DMS53 (cell line): ENCODE results near the gene CRAT.
A peak's percentile ranks its signal among the peaks of the same experiment; 100 is the strongest.
"Not testable (repeated sequence)": the region's sequence is repeated elsewhere in the genome, so short reads cannot be mapped to it uniquely, and the experiment has no call there.

Source experiments
- DNase-seq: peaks from one replicate; lab custom pipeline; 2025; lab: John Stamatoyannopoulos, UW

Gene CRAT

DNA sequence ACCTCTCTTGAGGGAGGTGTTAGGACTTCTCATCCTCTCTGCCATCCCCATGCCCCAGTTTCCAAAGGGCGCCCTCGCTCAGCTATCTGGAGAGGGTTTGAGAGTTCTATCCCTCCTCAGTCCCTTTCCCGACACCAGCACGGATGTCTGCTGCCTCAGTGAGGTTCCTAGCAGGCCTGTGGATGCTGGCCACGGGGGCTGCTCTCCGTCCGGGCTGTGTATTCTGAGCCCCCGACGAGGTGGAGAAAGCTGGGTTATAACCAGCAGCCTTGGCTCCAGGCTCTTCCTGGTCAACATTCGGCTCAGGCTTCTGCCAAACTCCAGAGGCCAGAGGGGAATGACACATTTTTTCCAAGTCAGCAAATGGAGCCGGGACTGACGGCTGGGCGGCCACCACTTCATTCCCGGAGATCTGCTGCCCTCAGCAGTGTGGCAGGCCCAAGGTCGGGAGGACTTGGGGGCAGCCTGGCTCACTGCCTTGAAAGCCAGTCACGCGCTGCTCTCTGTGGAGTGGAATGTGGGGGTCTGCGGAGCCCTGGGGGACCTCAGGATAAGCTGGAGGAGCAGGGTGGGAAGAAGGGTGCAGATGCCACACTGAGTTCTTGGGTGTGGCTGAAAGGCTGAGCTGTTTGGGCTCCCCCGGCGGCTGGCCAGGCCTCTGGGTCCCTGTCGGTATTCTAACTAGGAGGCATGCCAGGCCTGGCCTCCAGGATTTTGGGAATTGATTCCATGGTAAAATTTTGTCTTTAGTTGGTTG lies 28.1 kb upstream of the CRAT start:
- DNase-seq, result peak; percentile 34

DNA sequence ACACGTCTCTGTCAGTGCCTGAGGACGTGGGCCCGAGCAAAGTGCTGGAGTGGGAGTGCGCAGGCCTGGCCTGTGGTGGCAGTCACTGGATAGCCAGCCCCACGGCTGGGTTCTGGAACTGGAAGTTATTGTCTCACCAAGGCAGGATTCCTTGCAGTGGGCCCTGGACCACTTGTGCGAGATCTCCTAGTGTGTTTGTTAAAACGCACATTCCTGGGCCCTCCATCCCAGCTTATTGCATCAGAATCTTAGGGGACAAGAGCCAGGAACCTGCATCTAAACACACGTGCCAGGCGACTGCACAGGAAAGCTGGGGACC lies 27.5 kb upstream of the CRAT start:
- DNase-seq, result no peak

DNA sequence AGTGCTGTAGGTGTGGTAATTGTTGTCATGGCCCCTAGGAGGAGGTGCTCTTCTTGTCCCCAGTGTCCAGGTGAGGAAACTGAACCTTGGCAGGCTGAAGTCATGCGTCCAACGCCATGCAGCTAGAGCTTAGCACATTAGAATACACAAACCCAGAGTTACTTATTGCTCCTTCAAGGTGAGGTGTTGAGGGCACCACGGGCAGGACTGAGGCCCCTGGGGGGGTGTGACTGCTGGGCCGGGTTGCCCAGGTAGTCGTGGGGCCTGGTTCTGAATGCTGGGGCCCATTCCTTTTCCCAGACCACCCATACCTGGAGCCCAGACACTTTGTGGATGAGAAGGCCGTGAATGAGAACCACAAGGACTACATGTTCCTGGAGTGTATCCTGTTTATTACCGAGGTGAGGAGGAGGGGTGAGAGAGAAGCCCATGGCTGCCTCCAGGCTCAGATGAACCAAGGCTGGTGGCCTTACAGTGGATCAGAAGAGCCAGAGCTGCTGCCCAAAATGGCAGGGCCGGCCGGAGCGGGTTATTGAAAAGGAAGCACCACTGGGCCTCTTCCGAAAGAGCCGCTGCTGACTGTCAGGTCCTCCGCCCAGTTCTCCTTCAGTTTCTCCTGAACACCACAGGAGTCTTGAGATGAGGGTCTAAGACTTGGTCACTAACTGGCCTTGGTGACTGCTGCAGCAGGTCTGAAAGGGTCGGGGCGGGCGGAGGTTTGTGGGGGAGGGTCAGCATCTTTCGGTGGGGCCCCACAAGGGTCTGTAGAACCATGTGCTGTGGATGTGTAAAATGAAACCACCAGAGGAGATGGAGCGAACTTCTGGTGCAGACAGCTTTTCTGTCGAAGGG lies 26.9 kb upstream of the CRAT start:
- DNase-seq, result peak; percentile 31

DNA sequence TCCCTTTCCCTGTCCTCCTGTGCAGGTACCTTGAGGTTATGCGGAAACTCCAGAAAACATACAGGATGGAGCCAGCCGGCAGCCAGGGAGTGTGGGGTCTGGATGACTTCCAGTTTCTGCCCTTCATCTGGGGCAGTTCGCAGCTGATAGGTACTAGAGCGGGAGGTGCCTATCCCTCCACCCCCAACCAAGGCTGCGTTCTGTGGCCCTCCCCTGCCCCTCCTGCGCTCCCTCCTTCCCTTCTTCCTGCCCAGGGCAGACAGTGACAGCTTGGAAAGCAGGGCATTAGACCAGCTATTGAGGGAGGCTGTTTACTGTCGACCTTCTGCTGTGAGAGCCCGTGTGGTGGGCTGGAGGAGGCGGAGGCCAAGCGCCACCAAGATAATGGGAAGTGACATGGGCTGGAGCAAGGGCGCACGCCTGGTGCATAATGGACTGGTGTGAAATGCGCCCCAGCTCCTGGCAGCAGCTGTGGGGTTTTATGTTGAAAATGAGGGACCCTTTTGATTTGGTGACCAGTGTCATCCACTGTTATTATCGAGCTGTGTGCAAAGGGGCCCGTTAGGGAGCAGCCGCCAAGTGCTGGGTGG lies 25.9 kb upstream of the CRAT start:
- DNase-seq, result no peak

DNA sequence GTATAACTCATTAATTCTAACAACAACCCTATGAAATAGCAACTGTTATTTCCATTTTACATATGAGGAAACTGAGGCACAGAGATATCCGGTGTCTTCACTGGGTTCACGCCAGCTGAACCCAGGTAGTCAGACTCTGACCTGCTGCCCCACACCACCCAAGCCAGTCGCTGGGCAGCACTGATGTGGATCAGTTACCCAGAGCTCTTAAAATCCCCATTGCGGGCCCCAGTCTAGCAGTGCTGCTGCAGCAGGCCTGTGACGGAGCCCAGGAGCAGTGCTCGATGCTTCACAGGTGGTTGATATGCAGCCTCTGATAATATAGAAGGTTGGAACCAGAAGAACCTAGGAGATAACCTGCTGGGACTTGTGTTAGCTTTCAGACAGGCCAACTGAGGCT lies 24.9 kb upstream of the CRAT start:
- no peak for DNase-seq

DNA sequence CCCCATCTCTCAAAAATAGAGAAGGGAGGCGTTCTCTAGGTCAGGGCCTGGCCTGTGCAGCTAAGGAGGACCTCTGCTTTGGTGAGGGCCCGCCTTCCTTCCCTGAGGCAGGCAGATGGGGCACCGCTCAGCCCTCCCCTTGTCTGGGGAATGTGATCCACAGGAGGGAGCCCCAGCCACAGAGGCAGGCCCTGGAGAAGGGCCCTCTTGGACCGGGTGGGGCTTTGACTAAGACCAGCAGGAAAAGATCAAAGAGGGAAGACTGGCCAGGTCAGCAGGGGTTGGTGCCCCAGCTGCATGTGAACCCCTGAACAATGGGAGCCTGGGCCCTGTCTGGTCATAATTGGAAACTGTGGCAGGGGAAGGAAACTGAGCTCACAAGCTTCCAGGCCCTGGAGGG lies 22.5 kb upstream of the CRAT start:
- no peak for DNase-seq

DNA sequence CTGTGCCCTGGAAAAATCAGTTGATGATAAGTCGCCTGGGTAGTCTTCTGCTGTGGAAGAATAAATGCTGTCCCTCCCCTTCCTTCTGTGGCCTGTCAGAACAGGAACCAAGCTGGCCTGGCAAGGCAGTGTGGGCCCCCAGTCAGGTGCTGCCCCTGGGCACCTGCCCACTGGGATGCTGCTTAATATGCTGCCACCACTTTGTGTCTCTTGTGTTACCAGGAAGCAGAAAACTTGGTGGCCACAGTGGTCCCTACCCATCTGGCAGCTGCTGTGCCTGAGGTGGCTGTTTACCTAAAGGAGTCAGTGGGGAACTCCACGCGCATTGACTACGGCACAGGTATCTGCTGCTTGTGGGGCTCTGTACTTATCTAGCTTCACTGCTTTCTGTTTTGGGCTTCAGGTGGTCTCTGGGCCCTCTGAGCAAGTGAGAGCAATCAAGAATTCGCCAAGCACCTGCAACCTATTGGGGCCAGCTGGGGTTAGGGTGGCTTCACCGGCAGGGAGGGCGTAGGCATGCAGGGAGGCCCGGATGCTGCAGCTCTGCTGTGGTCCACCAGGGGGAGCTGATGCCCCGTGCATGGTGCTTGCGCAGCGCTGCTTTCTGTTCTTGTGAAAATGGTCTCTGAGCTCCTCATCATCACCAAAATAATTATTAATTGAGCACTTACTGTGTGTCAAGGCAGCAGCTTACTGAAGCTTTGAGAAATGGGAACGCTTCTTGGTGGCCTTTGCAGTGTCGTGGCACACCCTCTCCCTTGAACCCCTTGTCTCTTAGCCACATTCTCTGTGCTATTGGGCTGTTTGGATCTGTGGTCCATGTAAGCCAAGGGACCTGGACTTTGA lies 20.9 kb upstream of the CRAT start:
- peak; percentile 78 for DNase-seq

DNA sequence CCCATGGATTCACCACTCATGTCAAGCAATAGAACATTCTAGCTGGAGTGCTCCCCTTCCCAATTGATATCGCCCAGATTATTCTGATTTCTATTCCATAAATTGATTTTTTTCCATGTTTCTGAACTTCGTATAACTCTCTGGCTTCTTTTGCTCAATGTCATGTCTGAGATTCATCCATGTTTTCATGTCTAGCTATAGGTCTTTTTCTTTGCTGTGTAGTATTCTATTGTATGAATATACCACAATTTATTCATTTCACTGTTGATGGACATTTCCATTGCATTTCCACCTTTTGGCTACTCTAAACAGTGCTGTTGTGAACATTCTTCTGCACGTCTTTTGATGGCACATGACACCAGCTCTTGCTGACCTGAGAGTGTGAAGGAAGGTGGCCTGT lies 20.2 kb upstream of the CRAT start:
- no peak for DNase-seq

DNA sequence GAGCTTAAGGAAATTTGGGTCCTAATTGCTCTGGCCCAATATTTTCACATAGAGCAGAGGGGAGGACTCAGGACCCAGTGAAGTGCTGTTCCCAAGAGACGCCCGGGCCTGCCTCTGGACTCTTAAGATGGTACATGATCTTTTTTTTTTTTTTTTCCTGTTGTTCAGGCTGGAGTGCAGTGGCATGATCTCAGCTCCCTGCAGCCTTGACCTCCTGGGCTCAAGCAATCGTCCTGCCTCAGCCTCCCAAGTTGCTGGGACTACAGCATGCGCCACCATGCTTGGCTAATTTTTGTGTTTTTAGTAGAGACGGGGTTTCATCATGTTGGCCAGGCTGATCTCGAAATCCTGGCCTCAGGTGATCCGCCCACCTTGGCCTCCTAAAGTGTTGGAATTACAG lies 19.7 kb upstream of the CRAT start:
- DNase-seq, result not testable (repeated sequence)

DNA sequence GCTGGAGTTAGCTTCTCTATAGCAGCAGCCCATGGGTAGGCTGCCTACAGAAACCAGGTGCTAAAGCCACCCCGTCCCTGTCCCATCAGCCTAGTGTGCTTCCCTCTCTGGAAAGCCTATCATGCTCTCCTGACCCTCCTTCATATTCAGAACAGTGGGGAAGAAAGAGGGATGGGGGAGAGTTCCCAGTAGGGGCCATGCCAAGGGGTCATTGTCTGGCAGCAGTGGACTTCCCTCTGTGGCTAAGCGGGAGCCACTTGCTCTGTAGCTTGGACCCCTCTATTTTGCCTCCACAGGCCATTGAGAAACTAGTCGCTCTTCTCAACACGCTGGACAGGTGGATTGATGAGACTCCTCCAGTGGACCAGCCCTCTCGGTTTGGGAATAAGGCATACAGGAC lies 18.1 kb upstream of the CRAT start:
- no peak for DNase-seq

DNA sequence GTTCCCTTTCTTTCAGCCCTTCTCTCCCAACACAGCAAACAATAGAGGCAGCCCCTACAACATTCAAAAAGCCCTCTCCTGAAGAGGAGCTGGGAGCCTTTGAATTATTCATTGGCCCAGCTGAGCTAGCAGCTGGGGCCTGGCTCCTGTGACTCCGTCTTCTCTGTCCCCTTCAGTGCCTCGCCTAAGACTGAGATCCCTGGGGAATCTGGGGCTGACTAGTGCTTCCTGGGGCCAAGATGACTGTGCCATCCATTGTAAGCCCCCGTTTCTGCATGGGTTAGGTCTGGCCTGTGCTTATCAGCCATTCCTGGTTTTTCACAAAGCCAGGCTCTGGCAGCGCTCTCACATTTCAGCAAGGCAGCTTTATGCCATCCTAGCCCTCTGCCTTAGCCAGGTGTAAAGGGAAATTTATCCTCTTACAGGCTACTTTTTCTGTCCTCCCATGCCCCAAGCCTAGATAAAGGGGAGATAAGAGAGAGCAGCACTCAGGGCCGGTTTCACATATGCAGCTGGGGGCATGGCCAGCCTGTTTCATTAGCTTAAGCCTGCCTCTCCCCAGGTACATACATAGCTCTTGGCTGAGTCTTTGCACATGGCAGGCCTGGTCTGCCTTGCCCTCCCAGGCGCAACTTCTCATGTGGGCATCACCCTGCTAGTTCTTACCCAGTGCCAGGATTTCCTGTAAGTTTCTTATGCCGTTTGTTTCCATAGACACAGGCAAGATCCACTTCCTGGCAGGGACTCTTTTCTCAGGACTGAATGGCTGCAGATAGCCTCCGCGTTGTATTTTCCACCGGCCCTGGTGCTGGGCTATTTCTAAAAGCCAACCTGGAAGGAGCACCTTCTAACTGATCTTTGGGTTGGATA lies 16.4 kb upstream of the CRAT start:
- no peak for DNase-seq

DNA sequence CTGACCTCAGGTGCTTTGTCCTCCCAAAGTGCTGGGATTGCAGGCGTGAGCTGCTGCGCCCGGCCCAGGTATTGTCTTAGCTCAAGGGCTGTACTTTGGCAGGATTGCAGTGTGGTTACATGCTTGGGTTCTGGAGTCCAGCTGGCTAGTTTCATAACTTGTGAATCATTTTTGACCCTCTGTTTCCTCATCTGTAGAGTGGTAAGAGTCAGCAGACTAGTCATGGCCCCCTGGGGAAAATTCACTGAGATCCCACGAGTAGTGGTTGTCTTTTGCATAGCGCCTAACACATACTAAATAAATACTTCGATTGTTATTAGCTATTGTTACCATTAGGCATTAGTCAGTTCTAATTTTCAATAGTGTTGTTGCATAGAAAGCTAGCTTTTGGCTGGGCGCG lies 14.9 kb upstream of the CRAT start:
- no peak for DNase-seq

DNA sequence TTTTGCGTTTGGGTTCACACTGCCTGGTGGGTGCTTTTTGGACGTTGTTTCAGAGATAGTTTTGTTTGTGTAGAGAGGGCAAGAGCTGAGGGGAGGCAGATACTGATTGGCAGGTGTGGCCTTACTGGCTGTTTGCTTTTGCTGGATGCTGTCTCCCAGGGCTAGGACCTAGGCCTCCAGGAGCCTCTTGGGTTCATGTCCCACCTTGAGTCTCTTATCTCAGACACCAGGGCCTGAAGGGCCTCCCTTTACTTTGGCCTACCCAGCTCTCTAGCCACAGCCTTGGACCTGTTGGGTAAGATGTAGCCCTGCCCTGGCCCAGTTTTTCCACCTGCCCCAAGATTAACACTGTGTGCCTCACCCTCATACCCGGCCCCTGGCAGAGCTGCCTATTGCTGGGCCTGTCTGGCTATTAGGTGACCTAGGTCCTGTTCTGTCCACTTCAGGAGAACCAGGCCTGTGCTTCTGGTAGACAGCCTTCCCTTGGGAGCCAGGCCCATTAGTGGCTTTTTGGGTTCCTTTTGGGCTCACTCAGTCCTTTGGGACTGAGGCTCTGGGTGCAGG lies 14.0 kb upstream of the CRAT start:
- DNase-seq, result no peak

DNA sequence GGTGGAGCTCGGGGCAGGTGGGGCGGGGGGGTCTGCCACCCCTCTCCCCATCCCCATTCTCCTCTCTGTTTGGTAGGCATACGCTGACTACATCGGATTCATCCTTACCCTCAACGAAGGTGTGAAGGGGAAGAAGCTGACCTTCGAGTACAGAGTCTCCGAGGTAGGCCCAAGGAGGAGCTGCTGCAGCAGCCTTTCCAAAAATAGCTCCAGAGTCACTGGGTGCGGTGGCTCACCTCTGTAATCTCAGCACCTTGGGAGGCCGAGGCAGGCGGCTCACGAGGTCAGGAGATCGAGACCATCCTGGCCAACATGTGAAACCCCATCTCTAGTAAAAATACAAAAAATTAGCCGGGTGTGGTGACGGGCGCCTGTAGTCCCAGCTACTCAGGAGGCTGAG lies 12.4 kb upstream of the CRAT start:
- not testable (repeated sequence) for DNase-seq

DNA sequence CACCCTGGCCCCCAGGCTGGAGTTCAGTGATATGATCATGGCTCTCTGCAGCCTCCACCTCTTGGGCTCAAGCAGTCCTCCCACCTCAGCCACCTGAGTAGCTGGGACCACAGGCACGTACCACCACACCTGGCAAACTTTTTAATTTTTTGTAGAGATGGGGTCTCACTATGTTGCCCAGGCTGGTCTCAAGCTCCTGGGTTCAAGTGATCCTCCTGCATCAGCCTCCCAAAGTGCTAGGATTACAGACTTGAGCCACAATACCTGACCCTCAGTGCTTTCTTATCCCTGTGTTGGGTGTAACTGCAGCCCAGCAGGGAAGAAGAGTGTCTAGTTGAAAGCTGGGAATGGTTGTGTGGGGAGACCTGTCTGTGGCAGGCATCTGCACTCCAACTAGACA lies 11.5 kb upstream of the CRAT start:
- no peak for DNase-seq

DNA sequence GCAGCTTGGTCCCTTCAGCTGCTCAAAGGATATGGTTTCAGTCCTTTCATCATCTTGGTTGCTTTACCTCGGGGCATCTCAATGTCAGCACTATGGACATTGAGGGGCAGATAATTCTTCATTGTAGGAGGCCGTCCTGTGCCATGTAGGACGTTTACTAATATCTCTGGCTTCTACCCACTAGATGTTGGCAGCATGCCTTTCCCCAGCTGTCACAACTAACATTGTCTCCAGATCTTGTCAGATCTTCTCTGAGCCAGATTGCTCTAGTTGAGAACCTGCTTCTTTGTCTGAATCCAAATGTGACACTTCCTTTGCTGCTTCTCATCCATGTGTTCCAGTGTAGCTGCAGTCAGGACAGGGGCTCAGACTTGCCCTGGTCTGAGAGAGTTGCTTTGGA lies 10.9 kb upstream of the CRAT start:
- DNase-seq, result no peak

DNA sequence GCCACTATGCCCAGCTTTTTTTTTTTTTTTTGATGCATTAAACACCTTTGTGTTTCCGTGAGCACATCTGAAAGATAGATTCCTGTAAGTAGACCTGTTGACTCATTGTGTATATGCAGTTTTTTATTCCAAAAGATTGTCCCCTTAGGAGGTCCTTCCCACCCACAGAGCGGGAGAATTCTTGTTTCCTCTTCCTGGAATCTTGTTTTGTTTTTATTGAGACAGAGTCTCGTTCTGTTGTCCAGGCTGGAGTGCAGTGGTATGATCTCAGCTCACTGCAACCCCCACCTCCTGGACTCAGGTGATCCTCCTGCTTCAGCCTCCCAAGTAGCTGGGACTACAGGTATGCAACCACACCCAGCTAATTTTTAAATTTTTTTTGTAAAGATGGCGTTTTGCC lies 8.2 kb upstream of the CRAT start:
- DNase-seq, result no peak

DNA sequence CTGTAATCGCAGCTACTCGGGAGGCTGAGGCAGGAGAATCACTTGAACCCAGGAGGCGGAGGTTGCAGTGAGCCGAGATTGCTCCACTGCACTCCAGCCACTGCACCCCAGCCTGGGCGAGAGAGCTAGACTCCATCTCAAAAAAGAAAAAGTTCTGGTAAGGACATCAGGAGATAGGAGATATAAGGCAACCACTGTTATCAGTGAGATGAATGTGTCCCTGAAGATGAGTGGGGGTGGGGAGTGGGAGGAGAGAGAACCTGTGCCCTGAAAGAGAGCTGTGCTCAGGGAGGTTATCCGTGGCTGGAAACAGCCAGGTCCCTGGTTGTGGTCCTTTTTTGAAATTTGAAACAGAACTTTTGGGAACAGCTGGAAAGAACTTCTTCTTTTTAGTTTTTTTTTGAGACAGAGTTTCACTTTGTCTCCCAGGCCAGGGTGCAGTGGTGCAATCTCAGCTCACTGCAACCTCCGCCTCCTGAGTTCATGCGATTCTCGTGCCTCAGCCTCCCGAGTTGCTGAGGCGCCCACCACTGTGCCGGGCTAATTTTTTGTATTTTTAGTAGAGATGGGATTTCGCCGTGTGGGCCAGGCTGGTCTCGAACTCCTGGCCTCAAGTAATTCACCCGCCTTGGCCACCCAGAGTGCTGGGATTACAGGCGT lies 3.2 kb upstream of the CRAT start:
- DNase-seq, result no peak

DNA sequence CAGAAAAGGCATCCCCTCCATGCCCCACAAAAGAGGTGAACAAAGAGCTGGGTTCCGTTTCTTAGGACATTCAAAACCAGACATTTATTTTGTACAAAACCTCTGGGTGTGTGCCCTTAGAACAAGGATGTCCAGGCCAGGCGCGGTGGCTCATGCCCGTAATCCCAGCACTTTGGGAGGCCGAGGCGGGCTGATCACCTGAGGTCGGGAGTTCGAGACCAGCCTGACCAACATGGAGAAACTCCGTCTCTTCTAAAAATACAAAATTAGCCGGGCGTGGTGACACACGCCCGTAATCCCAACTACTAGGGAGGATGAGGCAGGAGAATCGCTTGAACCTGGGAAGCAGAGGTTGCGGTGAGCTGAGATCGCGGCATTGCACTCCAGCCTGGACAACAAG lies 1.9 kb upstream of the CRAT start:
- not testable (repeated sequence) for DNase-seq

DNA sequence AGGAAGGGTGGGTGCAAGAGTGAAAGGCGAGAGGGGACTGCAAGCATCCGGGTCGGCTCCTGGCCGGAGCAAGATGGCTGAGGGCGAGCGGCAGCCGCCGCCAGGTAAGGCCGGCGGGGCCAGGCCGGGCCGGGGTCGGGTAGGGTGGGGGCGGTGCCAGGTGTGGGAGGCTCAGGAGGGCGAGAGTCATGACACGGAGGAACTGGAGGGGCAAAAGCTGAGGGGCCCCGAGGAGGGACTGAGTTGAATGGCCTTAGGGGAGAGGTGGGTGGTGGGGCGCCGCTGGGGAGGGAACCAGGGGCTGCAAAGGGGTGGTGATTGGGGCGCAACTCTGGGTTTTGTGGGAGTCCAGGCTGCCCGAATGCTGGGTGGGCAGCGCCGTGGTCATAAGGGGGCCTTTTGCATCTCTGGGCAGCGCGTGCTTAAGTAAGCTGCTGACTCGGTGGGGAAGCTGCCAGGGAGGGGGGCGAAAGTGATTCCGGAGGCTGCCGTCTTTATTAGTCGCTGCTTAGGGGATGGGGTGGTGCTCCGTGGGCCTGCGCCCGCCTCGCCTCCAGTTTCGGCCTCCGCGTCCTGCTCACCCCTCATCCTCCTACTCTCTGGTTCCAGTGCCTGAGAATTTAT lies 1.0 kb upstream of the CRAT start:
- DNase-seq, result peak; percentile 54
